T follicular helper cell (primary cell): ENCODE results near the gene OSBPL3.
"Not testable (repeated sequence)": the region's sequence is repeated elsewhere in the genome, so short reads cannot be mapped to it uniquely, and the experiment has no call there.

Source experiments
- DNase-seq: peaks from one replicate; pipeline ENCODE4 v3.0.0-alpha.2; 2020; ENCODE audit warnings: low read depth

OSBPL3 gene

GRCh38 chr7:24917510-24918239 lies 62.3 kb downstream of the OSBPL3 start:
- DNase-seq = no peak

- no peak for DNase-seq
These were observed 63.4 kb downstream of the OSBPL3 start for GRCh38 chr7:24916463-24917040.

- no peak for DNase-seq
These were observed 65.5 kb downstream of the OSBPL3 start for GRCh38 chr7:24914465-24914859.

GRCh38 chr7:24913801-24914464 lies 66.0 kb downstream of the OSBPL3 start:
- DNase-seq = no peak

GRCh38 chr7:24912874-24913514 lies 67.0 kb downstream of the OSBPL3 start:
- no peak for DNase-seq

GRCh38 chr7:24912424-24912823 lies 67.6 kb downstream of the OSBPL3 start:
- no peak for DNase-seq

- no peak for DNase-seq
These were observed 68.8 kb downstream of the OSBPL3 start for GRCh38 chr7:24911213-24911603.

- no peak for DNase-seq
These were observed 69.3 kb downstream of the OSBPL3 start for GRCh38 chr7:24910551-24911212.

GRCh38 chr7:24908727-24909126 lies 71.3 kb downstream of the OSBPL3 start:
- no peak for DNase-seq

GRCh38 chr7:24908166-24908565 lies 71.8 kb downstream of the OSBPL3 start:
- DNase-seq = no peak

- no peak for DNase-seq
These were observed 72.6 kb downstream of the OSBPL3 start for GRCh38 chr7:24907311-24907886.

- no peak for DNase-seq
These were observed 73.8 kb downstream of the OSBPL3 start for GRCh38 chr7:24905996-24906770.

GRCh38 chr7:24903992-24904391 lies 76.0 kb downstream of the OSBPL3 start:
- DNase-seq = not testable (repeated sequence)

- DNase-seq = no peak
These were observed 76.4 kb downstream of the OSBPL3 start for GRCh38 chr7:24903559-24903958.

GRCh38 chr7:24902931-24903330 lies 77.0 kb downstream of the OSBPL3 start:
- no peak for DNase-seq

GRCh38 chr7:24902276-24902675 lies 77.7 kb downstream of the OSBPL3 start:
- DNase-seq = no peak

GRCh38 chr7:24899905-24900304 lies 80.1 kb downstream of the OSBPL3 start:
- DNase-seq = no peak

GRCh38 chr7:24899161-24899560 lies 80.8 kb downstream of the OSBPL3 start:
- DNase-seq = no peak

GRCh38 chr7:24898691-24899090 lies 81.3 kb downstream of the OSBPL3 start:
- DNase-seq = no peak

- no peak for DNase-seq
These were observed 83.9 kb downstream of the OSBPL3 start for GRCh38 chr7:24896031-24896501.
